Measurements from ENCODE around the gene MCMBP. TPM values are rescaled to one million over a fixed set of nuclear protein-coding genes. Genes with fewer than 3 reads are reported as not detected.
"Not testable (repeated sequence)": the region's sequence is repeated elsewhere in the genome, so short reads cannot be mapped to it uniquely, and the experiment has no call there.

The MCMBP gene
- polyA plus RNA-seq, 10 donors, result 37.7 to 53.0 (median 41.6) TPM

DNA sequence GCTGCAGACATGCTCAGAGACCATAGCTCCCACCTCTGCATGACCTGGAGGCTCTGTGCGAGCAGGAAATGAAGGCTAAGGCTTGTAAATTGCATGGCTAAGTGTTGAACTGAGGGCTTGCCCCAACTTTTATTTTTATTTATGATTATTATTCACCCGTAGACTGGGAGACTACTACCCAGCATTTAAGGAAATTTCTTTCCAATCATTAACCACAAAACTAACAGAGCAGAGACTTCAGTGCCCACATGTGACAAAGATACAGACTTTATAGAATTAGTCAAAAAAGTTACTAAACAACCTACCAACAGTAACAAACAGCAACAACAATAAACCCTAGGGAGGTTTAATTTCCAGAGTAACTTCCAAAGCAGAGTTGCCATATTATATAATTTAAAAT lies 39.7 kb downstream of the MCMBP start:
- no peak for DNase-seq

DNA sequence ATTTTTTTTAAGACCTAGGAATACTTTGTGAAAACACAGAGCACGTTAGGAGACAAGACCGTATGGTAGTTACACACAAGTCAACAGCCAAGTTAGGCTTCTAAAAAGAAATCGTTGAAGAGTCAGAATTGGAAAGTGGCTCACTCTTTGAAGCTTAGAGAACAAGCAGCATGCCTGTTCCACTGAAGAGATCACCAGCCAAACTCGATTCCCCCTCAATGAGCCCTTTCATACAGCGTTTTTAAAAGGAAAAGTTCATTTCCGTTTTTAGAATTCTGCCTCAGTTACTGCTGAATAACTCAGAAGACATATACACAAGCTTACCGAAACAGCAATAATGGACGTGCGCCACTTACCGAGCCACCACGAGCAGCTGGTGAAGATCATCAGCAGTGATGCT lies 41.0 kb downstream of the MCMBP start:
- DNase-seq, result no peak

DNA sequence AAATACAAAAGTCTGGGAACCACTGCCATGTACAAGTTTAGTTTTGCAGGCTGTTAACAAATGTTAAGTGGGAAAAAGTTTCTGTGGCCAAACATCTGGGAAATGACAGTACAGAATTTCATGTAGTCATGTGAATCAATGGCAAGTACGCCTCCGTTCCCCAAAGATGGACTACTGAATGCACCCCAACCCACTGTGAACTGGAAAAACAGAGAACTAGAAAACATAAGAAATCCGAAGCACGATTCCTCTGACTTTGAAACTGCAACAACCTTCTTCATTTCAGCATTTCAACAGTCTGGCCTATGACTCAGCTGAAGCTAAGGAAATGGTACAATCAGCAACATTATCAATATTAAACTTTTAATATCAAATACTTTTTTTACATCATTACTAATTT lies 41.8 kb downstream of the MCMBP start:
- no peak for DNase-seq

DNA sequence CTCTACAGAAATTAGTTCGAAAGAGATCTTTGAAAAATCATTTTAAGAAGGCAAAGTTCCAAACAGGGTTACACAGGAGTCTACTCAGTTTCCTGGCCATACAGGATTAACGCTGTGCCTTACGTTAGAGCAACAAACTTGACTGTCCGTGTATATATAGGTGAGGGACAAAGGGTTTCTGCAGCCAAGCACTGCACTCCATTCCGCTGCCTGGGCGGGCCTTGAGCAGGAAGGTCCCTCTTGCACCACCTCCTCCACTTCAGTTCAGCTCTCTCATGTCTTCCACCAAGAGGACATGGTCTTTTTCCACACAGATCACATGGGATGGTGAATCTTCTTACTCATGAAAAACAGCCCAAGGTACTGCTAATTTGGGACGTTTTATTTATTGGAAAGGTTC lies 43.2 kb downstream of the MCMBP start:
- DNase-seq, result no peak

DNA sequence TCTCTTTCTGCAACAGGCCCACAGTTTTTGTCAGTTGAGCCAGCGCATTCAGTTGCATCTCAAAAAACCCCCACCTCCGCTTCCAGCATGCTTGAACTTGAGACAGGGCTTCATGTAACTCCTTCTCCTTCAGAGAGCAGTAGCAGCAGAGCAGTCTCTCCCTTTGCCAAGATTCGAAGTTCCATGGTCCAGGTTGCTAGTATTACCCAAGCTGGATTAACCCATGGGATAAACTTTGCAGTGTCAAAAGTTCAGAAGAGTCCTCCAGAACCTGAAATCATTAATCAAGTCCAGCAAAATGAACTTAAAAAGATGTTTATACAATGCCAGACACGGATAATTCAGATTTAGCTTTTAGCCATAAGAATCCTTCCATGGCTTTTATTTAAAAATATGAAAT lies 45.2 kb downstream of the MCMBP start:
- no peak for DNase-seq

DNA sequence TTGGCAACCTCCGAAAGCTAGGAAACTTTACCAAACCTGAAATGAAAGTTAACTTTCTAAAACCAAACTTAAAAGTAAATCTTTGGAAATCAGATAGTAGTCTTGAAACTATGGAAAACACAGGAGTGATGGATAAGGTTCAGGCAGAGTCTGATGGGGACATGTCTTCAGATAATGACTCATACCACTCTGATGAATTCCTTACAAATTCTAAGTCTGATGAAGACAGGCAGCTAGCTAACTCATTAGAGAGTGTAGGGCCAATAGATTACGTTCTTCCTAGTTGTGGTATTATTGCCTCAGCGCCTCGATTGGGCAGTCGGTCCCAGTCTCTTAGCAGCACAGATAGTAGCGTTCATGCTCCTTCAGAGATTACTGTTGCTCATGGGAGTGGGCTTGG lies 45.9 kb downstream of the MCMBP start:
- DNase-seq, result no peak

DNA sequence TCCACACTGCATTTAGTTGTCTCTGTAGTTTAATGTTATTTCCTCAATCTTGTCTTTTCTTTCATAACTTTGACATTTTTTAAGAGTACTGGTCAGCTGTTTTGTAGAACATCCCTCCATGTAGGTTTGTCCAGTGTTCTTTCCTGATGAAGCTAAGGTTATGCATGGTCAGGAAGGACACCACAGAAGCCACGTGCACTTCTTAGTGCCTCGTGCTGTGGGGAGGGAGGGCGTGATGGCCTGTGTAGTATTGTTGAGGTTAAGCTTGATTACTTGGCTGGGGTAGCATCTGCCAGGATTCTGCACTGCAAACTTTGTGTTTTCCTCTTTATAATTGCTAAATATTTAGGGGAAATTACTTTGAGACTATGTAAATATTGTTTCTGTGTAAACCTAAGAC lies 48.3 kb downstream of the MCMBP start:
- DNase-seq, result no peak

DNA sequence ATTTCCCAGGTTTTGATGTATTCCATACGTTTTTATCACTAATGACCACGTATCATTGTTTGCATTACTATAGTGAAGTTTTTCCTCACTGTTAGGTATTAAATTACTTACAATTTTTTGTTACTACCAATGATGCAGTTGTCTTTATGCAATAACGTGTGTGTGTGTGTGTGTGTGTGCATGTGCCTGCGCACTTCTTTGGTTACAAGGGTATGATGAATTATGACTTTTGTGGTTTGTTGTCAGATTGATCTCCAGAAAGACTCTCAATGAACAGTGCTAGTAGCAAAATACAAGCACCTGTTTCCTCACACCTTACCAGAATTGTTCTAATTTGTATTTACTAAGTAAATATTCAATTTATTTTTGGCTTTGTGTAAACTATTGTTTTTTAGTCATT lies 51.5 kb downstream of the MCMBP start:
- DNase-seq, result no peak

DNA sequence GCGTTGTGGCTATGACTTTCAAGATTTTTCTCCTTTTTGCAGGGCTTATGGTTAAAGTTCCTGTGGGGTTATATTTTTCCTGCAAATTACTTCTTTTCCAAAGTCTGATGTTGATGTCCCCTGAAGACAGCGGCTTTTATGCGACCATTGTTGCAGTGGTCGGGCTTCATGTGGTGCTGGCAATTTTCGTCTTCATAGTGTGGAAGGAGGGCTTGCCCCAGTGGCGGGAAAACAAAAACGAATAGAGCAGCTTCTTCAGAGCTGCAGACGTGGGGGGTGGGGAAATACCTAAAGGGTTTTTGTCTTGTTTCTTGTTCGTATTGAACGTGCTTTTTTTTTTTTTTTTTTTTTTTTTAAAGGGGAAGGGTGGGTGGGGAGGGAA lies 53.8 kb downstream of the MCMBP start:
- DNase-seq, result peak in 1 of 3 donors; percentile 27

DNA sequence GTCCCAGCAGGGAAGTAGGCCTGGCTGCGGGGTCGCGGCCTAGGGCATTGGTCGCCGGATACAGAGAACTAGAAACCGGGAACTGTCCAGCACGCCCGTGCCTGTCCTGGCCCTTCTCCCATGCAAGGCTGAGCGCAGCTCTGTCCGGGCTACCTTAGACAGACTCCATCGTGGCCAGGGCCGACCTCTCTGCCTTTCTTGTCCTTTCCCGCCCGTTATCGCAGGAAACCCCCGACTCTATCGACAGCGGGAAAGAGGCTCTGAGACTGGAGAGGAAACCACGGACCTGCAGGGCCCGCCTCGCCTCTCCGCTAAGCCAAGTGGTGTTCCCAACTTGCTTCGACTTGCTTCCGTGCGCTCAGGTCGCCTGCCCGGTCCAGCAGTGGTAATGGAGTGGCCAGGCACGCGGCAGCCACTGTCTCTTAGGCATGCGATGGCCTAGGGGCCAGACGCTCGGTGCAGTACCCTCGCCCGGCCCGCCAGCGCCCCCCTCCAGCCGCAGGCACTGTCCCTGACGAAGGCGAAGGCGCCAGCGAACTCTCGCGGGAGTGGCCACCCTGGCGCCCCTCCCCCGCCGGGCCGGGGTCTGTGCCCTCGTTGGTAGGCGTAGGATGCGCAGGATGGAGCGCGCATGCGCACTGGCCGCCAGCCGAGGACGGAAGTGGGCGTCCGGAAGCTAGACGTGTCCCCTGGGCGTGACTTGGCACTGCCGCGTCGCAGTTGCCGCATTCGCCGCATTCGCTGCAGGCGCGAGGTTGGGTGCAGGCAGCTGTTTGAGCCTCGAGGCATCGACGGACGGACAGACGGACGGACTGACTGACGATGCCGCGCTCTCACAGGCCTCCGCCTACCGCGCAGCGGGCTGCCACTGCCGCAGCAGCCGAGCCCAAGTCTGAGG lies 54.4 kb downstream of the MCMBP start:
- DNase-seq, result peak; percentile 67 to 91 (median 80)

DNA sequence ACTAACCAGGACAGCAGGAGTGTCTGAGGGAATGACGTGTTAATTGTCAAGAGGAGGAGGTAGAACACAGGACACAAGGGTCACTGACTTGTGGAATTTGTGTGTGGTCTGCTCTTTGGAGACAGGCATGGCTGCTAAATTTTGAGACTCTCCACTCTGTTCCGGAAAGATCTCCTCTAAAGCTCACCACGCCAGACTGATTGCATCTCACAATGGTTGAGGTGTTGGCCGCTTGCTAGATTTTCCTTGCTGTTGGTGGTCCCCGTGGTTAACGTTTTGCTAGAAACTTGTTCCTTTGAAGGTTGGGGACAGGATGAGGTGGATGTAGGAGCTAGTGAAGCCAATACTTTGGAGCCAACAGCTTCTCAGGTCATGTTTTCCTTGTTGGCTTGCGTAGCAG lies 57.0 kb downstream of the MCMBP start:
- no peak for DNase-seq

DNA sequence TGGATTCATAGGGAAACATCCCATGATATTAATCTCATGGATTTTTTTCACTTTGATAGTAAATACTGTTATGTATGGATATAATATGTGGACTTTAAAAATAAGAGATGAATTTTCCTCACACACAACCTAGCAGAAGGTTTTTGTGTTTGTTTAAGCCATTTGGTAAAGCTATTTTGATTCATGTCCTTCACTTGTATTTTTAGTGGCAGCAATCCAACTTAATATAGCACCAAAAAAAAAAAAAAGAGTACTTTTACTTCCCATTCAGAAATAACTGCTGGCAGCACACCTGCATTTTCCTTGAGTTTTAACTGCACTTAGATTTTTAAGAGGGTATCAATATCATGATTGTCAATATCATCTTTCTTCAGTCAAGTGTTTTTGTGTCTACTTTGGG lies 60.0 kb downstream of the MCMBP start:
- DNase-seq, result no peak

DNA sequence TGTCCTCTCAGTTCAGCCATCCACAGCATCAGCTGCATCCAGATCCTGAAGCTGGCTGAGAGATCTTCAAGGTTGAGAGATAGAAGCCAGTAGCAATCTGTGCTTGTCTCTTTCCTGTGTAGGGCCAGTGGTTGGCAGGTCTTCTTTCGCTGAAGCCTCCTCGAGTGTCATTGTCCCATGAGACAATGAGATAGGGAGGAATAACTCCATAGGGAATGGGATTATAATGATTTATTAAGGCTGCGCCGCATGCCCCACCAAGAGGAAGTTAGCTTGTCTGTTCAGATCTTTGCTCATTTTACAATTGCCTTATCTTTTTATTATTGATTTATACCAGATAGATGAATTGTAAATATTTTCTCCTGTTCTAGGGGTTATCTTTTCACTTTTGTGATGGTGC lies 61.5 kb downstream of the MCMBP start:
- DNase-seq, result no peak

DNA sequence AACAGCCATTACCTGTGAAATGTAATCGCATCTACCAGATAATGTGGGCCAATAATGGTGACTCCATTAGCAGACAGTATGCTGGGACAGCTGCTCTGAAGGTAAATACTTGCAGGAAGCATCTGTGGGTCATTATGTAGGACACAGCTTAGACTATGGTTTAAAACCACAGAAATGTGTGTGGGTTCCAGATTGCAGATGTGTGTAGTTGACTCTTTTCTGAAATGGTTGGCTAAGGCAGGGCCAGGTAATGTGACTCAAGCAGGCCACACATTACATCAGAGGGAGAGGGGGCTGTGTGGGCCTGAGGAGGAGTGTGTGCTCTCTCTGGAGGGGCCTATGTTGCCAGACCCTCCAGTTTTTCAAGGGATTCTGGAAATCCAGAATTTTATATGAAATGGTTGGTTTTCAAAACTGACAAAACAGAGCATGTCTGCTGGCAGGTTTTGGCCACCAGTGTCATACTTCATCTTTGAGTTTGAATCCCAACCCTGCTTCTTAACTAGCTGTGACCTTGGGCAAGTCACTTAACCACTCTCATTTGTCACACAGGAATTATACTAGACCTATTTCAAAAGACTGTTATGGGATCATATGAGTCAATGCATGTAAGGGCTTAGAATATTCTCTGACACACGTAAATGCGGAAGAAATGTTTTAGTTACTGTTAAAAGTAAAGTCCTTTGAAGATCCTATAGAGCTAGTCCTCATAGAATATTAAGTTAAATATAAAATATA lies 64.5 kb downstream of the MCMBP start:
- peak in 1 of 3 donors; percentile 70 for DNase-seq

DNA sequence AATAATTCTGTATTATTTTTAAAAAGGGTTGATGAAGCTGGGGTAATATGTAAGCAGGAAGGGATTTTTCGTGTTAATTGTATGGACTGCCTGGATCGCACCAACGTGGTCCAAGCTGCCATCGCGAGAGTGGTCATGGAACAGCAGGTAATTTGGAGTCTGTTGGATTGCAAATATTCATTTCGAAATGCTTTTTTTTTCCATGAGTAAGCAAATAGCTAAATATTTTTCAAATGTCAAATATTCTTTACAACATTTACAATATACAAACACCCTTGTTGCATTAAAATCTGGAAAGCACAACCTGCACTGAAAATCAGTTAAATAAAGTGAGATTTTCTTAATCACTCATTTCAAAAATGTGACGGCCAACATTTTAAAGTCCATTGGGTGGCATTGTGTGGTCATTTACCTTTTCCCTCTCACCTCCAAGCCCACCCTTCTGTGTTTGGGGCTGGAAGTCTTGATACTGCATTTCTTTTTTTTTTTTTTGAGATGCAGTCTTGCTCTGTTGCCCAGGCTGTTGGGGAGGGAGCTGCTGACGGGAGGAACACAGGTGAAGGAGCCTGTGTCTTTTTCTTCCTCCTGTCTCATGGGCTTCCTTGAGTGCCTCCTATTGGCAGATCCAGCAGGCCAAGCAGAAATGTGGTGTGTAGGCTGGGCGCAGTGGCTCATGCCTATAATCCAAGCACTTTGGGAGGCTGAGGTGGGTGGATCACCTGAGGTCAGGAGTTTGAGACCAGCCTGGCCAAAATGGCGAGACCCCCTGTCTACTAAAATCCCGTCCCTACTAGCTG lies 66.1 kb downstream of the MCMBP start:
- DNase-seq, result no peak

DNA sequence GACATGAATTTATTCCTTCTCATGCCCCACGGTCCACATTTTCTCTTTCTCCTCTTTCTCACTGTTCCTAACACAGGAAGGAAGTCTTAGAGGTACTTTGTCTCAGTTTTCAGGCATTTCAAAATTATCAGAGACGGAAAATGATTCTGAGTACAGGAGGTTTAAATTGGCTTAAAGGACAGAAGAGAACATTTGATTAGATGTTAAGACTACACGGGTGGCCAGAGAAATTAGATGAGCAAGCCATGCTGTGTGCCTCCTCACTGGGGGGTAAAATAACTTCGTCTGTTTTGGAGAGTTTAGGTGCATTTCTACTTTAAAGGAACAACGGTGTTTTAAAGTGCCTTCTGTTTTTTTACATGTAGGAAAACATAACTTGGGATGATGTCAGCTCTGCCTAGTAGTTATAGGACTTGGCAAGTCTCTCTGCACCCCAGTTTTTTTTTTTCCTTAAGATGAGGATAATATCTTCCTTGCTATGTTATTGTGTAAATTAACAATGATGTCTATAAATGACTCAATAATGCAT lies 66.9 kb downstream of the MCMBP start:
- DNase-seq, result no peak

DNA sequence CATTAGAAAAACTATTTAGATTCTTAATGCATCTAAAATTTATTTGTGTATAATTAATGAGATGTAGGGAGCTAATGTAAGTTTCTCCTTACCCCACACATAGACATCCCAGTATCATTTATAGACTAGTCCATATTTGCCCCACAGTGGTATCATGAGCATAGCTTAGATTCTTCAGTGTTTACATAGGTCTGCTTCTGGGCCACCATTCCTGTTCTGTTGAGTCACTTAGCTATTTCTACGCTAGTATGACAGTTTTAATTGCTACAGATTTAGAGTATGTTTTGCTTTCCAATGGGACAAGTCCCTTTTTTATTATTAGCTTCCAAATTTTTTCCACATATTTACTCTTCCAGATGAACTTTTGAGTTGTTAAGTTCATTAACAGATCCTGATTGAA lies 69.4 kb downstream of the MCMBP start:
- DNase-seq, result peak in 1 of 3 donors; percentile 48

DNA sequence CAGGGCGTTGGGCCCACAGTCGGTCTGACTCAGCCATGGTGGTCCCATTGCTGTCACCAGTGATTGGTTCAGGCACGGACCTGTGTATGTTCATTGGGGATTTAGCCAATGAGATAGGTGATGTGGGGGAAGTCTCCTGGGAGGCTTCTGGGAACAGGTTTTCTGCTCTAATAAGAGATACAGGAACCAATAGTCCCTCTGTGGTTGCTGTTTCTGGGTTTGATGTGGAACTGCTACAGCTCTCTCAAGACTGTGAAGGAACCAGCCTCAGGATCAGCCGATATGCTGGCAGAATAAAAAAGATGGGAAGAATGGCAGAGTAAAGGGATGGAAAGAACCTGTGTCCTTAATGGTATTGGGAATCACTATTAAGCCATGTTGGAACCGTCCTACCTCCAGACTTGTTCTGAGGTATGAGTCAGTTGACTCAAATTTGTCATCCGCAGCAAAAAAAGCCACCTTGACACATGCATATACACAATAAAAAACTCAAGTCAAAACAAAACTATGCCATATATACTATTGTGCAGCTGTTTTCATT lies 70.6 kb downstream of the MCMBP start:
- no peak for DNase-seq

DNA sequence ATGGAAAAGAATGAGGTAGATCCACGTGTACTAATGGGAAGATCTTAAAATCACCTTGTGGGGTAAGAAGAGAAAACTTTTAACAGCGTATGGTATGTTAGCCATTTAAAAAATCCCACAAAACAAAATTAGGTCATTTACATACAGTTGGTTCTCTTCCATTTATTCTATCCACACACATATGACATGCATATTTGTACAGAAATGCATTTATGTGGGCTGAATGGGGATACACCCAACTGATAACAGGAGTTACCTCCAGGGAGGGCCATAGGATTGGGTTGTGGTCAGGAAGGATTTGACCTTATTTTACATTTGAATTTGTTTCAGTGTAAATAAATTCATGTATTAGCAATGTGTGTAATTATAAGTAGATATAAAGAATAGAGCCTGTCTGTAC lies 71.5 kb downstream of the MCMBP start:
- DNase-seq, result no peak

DNA sequence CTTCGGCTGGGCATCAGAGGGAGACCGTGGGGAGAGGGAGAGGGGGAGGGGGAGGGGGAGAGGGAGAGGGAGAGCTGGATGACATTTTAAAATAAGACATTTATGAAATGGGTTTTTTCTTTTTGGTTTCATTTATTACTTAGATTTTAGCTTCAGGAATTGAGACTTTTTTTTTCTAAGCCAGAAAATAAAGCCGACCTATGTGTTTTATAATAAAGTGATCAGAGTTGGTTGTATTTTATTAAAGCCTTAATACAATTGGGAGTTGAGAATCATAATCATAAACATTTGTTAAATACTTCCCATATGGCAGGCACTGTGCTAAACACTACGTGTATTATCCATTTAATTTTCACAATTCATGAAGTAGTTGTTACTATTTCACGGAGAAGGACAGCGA lies 76.6 kb downstream of the MCMBP start:
- no peak for DNase-seq

DNA sequence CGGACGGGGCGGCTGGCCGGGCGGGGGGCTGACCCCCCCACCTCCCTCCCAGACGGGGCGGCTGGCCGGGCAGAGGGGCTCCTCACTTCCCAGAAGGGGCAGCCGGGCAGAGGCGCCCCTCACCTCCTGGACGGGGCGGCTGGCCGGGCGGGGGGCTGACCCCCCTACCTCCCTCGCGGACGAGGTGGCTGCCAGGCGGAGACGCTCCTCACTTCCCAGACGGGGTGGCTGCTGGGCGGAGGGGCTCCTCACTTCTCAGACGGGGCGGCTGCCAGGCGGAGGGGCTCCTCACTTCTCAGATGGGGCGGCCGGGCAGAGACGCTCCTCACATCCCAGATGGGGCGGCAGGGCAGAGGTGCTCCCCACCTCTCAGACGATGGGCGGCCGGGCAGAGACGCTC lies 77.5 kb downstream of the MCMBP start:
- DNase-seq, result not testable (repeated sequence)
